ENCODE results near the gene GRPEL1. TPM values are rescaled to one million over a fixed set of nuclear protein-coding genes. Genes with fewer than 3 reads are reported as not detected.

GRPEL1 gene
- total RNA-seq, 1 experiment from 2014 or later: 78.2 TPM

DNA sequence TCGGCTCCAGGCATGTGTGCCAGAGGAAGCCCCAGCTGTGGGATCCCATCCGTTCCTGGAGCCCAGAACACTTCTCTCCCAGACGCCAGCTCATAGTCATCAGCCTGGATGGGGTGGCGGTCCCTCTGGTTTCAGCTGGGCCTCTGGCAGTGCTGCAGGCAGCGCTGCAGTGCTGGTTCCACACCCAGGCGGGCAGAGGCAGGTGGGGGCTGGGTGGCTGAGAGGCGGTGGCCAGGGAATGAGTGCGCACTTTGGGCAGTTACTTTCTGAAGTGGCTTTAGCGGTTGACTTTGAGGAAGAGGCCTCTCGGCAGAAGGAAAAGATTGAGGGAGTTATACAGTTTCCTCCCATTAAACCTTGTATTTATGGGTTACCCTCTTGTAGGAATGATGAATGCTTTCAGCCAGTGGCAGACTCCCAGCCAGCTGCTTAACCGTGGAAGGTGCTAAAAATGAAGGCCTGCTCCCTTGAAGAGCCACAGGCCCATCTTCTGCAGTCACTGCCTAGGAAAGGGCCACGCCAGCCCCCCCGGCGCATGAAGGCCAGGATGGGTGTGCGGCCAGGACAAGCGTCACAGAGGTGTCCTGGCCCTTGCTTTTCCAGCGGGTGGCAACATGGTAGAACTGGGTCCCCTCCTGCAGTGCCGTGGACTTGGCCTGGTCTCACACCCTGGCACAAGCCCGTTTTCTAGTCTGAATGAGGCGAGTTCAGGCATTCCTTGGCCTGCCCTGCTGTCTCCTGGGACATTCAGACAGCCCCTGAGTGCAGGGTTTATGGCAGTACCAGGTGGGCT, 14.7 kb downstream of the GRPEL1 start:
- no peak for TF ChIP-seq EZH2 (IDR thresholded peaks at IDR 0.05; ENCODE audit: borderline replicate concordance, low read depth, low read length, poor library complexity, severe bottlenecking)
- TF ChIP-seq, protein P1, sequence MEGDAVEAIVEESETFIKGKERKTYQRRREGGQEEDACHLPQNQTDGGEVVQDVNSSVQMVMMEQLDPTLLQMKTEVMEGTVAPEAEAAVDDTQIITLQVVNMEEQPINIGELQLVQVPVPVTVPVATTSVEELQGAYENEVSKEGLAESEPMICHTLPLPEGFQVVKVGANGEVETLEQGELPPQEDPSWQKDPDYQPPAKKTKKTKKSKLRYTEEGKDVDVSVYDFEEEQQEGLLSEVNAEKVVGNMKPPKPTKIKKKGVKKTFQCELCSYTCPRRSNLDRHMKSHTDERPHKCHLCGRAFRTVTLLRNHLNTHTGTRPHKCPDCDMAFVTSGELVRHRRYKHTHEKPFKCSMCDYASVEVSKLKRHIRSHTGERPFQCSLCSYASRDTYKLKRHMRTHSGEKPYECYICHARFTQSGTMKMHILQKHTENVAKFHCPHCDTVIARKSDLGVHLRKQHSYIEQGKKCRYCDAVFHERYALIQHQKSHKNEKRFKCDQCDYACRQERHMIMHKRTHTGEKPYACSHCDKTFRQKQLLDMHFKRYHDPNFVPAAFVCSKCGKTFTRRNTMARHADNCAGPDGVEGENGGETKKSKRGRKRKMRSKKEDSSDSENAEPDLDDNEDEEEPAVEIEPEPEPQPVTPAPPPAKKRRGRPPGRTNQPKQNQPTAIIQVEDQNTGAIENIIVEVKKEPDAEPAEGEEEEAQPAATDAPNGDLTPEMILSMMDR (conservative IDR thresholded peaks at IDR 0.05; ENCODE audit: low read depth, low read length): no peak
- H3K27me3 ChIP-seq (replicated peaks; ENCODE audit: insufficient read depth, low read depth, low read length, poor library complexity): no peaks in the 10 kb centered on the region
- ChIA-PET CTCF (no interaction called here), POLR2A (ENCODE audit: low non-redundant PET) (no interaction called here)
- H3K4me3 ChIP-seq (ENCODE audit: low read depth, low read length, poor library complexity, severe bottlenecking): no peak overlapping the region
- DNase-seq (ENCODE audit: low spot score): no peak
- H3K4me1 ChIP-seq (ENCODE audit: insufficient read depth, low read length, poor library complexity, severe bottlenecking): no peaks in the 10 kb centered on the region
- H3K27ac ChIP-seq (ENCODE audit: low read depth, low read length, poor library complexity, severe bottlenecking): no peak overlapping the region
- intact Hi-C loops (cut with micrococcal nuclease; ENCODE audit: unreplicated experiment): no loop called here
- BruUV-seq (replicated peaks): no TSS peak
- no peaks in the 10 kb centered on the region for H3K9me3 ChIP-seq (ENCODE audit: low read depth, low read length, poor library complexity, severe bottlenecking)
- H3K36me3 ChIP-seq (ENCODE audit: insufficient read depth, low read length, poor library complexity, severe bottlenecking): peaks cover 16% of the 10 kb centered on the region

DNA sequence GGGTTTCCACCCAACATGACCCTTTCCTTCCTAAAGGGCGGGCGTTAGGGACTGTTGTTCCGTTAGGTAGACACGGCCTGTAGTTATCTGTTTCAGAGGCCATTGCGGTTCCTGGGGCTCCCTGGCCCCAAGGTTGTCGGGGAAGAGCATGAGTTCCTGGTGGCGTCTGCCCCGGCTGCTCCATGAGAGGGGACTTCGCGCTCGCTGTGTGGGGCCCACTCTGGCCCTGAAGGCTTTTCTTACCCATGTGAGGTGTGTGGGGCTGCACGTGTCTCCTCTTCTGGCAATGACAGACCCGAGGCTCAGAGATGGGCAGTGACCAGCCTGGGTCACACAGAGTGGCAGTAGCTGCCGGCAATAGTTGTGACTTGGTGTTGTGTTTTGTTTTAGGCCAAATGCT, 15.6 kb downstream of the GRPEL1 start:
- peaks cover 11% of the 10 kb centered on the region for H3K36me3 ChIP-seq (ENCODE audit: insufficient read depth, low read length, poor library complexity, severe bottlenecking)
- DNase-seq (ENCODE audit: low spot score): no peak
- TF ChIP-seq, protein P1 (conservative IDR thresholded peaks at IDR 0.05; ENCODE audit: low read depth, low read length): no peak
- no peak for TF ChIP-seq EZH2 (IDR thresholded peaks at IDR 0.05; ENCODE audit: borderline replicate concordance, low read depth, low read length, poor library complexity, severe bottlenecking)
- BruUV-seq (replicated peaks): no TSS peak
- intact Hi-C loops (cut with micrococcal nuclease; ENCODE audit: unreplicated experiment): no loop called here
- ChIA-PET POLR2A (ENCODE audit: low non-redundant PET) (no interaction called here), CTCF (no interaction called here)
- no peaks in the 10 kb centered on the region for H3K4me1 ChIP-seq (ENCODE audit: insufficient read depth, low read length, poor library complexity, severe bottlenecking)
- H3K4me3 ChIP-seq (ENCODE audit: low read depth, low read length, poor library complexity, severe bottlenecking): no peak overlapping the region
- no peaks in the 10 kb centered on the region for H3K9me3 ChIP-seq (ENCODE audit: low read depth, low read length, poor library complexity, severe bottlenecking)
- no peaks in the 10 kb centered on the region for H3K27me3 ChIP-seq (replicated peaks; ENCODE audit: insufficient read depth, low read depth, low read length, poor library complexity)
- no peak overlapping the region for H3K27ac ChIP-seq (ENCODE audit: low read depth, low read length, poor library complexity, severe bottlenecking)

DNA sequence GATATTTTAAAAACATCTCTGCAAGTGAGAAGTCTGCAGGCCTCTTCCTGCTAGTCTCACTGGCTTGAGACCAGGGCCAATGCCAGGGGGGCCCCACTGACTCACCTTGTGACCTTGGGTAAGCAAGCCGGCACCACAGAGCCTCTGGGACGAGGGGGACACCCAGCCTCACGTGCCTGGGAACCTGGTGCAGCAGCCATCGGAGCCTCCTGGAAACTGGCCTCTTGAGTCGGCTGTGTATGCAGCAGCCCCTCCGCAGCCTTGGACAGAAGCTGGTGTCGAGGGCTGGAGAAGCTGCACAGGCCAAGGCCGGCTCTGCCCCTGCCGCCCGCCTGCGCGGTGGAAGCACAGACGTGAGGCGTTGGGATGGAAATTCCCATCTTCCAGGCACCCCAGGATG, 16.0 kb downstream of the GRPEL1 start:
- Histone ChIP-seq H3K4me1 (ENCODE audit: insufficient read depth, low read length, poor library complexity, severe bottlenecking) (no peaks in the 10 kb centered on the region), H3K27me3 (replicated peaks; ENCODE audit: insufficient read depth, low read depth, low read length, poor library complexity) (no peaks in the 10 kb centered on the region), H3K36me3 (ENCODE audit: insufficient read depth, low read length, poor library complexity, severe bottlenecking) (peaks cover 8% of the 10 kb centered on the region), H3K9me3 (ENCODE audit: low read depth, low read length, poor library complexity, severe bottlenecking) (no peaks in the 10 kb centered on the region), H3K27ac (ENCODE audit: low read depth, low read length, poor library complexity, severe bottlenecking) (no peak overlapping the region), H3K4me3 (ENCODE audit: low read depth, low read length, poor library complexity, severe bottlenecking) (no peak overlapping the region)
- TF ChIP-seq, protein P1 (conservative IDR thresholded peaks at IDR 0.05; ENCODE audit: low read depth, low read length): no peak
- TF ChIP-seq EZH2 (IDR thresholded peaks at IDR 0.05; ENCODE audit: borderline replicate concordance, low read depth, low read length, poor library complexity, severe bottlenecking): no peak
- intact Hi-C loops (cut with micrococcal nuclease; ENCODE audit: unreplicated experiment): no loop called here
- ChIA-PET POLR2A (ENCODE audit: low non-redundant PET) (no interaction called here), CTCF (no interaction called here)
- no TSS peak for BruUV-seq (replicated peaks)
- no peak for DNase-seq (ENCODE audit: low spot score)
